Activated CD4-positive, alpha-beta T cell treated with anti-CD3 and anti-CD28 coated beads for 4 hours (primary cell): ENCODE data around the gene EPN1.

ENCODE experiments used
- DNase-seq, 2 donors: peaks; one replicate each; pipeline ENCODE4 v3.0.0-alpha.2; 2020

Gene EPN1

DNA sequence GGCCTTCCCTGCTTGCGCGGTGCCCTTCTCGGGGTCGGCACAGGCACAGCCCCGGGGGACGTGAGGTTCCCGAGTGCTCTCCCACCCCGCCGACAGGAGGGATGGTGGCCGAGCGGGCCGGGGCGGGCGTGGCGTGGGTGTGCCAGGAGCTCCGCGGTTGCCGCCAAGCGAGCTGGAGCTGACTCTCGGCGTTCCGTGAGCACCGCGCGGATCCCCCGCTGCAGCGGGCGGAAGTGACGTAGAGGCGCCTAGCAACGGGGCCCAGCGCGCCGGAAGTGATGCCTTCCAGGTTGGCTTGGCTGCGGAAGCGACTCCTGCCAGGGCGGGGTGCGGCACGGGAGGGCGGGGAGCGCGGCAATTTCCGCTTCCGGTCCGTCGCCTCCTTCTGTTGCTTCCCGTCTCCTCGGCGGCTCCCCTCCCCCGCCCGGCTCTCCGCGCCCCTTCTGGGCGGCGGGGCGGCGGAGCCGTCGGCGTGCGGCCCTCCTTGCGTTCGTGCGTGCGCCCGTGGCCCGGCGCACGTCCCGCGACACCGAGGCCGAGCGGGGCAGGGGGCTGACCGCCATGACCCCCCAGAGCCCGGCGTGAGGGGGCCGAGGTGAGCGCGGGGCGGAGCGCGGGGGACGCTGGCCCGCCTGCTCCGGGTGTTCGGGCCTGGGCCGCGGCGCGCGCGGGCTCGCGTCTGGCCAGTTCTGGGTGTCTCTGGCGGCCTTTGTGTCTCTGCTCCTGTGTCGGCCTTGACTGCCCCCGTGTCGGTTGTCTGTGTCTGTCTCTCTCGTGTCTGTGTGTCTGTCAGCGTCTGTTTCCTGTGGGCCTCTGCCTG, at the start of gene EPN1:
EPN1 (plus strand) TSS at position 386 of the 820 bp plus-strand sequence. CDS start 3,402 bp downstream, outside the sequence.
- DNase-seq: peak; percentile 97

DNA sequence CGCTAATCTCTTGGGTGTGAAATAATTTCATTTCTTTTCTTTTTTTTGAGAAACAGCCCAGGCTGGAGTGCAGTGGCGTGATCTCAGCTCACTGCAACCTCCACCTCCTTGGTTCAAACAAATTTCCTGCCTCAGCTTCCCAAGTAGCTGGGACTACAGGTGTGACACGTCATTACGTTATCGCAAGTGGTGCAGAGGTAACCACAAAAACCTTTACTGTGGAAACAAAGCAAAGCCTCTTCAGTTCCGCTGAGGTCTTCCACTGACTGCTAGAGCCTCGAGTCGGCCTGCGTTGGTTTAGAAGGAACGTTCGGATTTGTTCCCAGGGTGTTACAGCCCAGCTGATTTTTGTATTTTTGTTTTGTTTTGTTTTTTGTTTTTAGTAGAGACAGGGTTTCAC, 48.7 kb upstream of the EPN1 start:
- DNase-seq: peak; percentile 55 to 58

- DNase-seq: peak; percentile 87 to 92
Observed at GRCh38 chr19:55632463-55632834, 42.6 kb upstream of the EPN1 start.

DNA sequence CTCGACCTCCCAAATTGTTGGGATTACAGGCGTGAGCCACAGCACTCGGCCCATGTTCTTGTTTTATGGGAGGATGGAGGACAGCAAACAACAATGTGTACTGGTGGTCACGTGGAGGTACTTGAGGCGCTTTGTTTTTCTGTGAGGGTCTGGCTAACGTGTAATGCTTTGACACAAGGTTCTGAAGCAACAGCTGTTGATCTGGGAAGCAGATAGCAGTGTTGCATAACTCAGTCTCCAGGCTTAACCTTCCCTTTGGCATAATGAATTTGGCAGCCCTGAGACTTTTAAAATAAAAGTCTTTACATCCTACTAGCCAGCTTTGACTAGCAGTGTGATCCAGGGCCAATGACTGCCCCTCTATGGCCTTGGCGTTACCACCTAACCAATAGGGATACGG, 41.2 kb upstream of the EPN1 start:
- DNase-seq: no peak

DNA sequence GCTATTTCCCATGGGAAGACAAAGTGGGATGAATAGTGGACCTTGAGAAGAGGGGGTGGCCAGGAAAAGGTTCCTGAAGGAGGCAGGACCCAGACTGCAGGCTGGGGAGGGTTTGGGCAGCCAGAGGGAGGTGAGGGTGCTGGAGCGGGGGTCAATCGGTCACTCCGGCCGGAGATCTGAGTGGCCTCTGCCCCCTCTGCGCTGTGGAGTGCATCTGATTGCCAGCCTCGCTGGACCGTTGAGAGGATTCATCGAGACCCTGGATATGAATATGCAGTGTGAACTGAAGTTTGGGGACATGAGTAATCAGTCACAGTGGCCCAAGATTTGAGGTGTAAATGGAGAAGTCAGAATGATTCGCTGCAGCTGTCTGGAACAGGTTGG, 39.7 kb upstream of the EPN1 start:
- no peak for DNase-seq

- no peak for DNase-seq
Observed at GRCh38 chr19:55635856-55636440, 39.1 kb upstream of the EPN1 start.

DNA sequence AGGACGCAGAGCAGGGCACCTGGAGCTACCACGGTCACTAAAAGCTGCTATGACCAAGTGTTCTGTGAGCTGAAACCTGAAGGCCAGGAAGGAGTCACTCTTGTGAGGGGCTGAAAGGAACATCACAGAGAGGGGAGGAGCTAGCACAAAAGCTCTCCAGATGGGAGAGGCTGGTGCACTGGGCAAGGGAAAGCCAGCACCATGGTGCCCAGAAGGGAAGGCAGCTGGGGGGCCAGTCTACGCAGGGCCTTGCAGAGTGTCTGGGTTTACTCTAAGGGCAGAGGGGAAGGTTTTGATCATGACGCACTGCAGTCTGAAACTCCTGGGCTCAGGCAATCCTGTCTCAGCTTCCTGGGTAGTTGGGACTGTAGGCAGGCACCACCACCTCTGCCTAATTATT, 38.3 kb upstream of the EPN1 start:
- no peak for DNase-seq

DNA sequence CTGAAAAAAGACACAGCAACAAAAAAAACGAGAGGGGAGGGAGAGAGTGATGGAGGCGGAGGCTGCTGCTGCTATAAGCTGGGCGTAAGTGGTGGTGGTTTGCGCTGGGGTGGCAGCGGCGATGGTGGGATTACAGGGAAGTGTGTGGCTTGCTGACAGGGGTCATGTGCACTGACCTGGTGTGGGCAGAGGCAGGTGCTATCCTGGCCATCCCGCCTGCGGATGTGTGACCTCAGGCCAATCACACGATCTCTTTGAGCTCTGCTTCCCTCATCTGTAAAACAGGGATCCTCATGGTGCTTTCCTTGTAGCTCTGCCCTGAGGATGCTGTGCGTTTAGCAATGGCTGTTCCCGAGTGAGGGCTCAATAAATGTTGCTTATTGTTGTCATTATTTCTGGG, 37.5 kb upstream of the EPN1 start:
- no peak for DNase-seq

DNA sequence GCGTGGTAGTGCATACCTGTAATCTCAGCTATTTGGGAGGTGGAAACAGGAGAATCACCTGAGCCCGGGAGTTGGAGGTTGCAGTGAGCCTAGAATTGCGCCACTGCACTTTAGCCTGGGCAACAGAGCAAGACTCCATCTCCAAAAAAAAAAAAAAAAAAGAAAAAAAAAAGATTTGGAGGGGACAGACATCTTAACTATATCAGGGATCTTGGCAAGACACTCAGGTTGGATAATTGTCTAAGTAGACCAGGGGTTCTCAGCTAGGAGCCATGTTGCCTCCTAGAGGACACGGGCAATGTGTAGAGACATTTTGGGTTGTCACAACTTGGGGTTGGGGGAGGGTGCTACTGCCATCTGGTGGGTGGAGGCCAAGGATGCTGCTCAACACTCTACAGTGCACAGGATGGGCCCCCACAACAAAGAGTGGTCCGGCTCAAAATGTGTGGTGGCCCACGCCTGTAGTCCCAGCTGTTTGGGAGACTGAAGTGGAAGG, 36.1 kb upstream of the EPN1 start:
- peak; percentile 48 to 61 for DNase-seq

GRCh38 chr19:55640043-55640576, 34.9 kb upstream of the EPN1 start:
- DNase-seq: peak; percentile 72 to 76

DNA sequence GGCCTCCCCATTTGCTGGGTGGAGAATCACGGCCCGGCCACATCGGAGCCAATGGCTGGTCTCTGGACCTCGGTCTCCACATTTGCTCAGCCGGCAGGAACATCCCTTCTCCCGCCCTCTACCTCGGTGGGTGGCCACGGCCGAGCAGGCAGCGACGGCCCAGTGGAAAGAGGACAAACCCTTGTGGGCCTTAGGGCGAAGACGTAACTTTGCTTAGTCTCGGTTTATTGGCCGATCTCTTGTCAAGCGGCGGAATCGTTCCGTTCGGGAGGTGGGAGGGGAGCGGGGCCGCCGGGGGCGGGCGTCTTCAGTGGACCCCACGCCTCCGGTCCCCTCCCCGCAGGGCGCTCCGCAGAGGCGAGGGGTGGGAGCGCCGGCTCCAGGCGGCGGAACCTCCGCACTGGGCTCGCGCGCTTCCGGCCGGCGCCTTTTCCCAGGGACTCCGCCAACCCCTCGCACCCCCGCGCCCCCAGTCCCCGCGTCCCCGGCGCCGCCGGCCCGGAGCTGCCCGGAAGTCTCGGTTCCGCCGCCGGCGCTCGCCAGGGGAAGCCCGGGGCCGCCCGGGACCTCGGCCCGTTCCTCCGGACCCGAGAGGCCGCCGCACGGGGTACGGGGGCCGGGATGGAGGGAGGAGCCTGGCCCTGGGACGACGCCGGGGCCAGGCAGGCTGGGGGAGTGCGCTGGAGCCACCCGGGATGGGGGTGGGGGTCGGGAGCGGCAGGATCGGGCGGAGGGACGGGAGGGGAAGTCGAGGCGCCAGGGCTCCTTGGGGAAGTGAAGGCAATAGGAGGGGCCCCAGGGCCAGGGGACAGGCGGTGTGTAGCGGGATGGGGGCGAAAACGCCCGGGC, 34.2 kb upstream of the EPN1 start, which contains the start of gene ZNF580:
ZNF580 (plus strand) TSS at position 426 of the 849 bp plus-strand sequence. CDS start 1,507 bp downstream, outside the sequence.
- DNase-seq: peak; percentile 57 to 64

DNA sequence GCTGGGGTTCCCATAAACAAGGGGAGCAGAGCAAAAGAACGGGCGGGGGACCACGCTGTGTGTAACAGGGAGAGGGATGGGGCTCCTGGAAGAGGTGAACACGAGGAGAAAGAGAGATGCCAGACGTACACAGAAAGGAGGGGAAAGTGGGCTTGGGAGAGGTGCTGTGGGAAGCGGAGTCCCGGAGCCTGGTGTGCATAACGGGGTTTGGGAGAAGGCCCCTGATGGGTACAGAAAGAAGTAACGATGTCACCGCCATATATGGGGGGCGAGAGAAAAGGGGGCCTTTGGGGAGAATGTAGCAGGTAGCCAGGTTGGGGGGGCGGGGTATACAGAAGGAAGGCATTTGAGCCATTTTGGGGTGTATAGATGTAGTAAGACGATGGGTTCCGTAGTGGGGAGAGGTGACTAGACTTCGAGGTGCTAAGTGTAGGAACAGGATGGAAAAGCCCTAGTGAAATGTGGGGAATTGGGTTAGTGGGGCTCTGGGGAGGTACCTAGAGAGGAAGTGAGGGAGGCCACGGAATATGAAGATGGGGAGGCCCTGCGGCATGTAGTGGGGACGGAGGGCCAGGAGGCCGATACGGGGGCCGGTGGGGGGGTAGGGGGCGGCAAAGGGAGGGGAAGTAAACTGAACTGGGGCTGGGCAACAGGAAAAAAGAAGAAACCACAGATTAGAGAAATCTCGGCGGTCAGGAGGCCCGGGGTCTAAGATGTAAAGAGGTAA, 33.4 kb upstream of the EPN1 start:
- DNase-seq: peak; percentile 25 to 32

- peak in 1 of 2 donors; percentile 35 for DNase-seq
Observed at GRCh38 chr19:55642153-55643002, 32.6 kb upstream of the EPN1 start.

DNA sequence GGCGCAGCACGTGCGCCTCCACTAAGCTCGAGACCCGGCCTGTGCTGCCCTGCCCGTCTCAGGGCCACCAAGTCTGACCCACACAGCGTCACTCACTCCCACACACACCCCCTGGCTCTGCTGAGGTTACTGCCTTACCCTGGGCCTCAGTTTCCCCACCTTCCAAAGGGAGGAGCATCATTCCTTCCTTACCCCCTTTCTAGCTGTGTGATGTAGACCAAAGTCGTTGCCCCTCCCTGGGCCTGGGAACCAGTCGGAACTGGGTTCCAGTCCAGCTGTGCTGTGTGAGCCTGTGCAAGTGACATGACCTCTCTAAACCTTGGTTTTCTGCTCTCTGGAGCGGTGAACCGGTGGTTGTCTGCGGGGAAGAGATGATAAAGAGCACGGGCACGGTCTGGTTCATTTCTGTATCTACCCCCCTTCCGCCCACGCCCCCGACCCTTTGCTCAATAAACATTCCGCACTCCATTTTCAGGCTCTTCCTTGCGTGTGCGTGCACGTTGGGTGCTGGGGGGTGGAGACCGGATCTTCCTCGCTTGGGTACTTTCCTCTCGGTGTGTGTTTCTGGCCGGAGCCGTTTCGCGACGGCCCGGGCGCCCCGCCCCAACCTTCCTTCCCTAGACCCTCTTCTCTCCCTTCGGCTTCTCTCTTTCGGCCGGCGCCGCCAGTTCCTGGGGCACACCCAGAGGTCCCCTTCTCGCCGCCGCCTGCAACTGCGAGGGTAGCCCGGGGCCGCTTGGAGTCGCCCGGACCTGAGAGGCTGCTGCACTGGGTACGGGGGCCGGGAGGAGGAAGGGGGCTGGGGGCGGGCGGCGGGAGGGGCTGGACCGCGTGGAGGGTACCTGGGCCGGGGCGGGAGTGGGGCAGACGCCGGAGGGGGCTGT, 31.8 kb upstream of the EPN1 start, which contains the start of gene ZNF581:
ZNF581 (plus strand) TSS at position 647 of the 884 bp plus-strand sequence. CDS start 923 bp downstream, outside the sequence.
- peak; percentile 77 to 80 for DNase-seq

- no peak for DNase-seq
Observed at GRCh38 chr19:55643887-55644176, 31.2 kb upstream of the EPN1 start.

GRCh38 chr19:55644191-55644833, 30.7 kb upstream of the EPN1 start:
- DNase-seq: no peak

DNA sequence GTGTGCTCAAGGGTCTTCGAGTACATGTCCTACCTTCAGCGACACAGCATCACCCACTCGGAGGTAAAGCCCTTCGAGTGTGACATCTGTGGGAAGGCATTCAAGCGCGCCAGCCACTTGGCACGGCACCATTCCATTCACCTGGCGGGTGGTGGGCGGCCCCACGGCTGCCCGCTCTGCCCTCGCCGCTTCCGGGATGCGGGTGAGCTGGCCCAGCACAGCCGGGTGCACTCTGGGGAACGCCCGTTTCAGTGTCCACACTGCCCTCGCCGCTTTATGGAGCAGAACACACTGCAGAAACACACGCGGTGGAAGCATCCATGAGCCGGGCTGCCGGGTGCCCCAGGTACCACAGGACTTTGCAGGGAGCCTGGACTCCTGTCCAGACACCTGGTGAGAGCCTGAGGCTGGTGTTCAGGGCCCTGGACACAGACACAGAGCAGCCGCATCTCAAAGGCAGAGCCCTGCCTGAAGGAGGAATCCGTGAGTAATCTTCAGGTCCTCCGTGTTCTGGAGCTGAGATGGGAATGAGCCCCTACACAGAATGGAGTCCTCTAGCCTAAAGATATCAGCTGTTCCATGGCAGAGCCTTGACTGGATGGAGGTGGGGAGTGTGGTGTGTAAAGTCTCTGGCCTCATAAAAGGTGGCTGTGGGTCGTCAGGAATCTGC, 30.0 kb upstream of the EPN1 start:
- no peak for DNase-seq

GRCh38 chr19:55645512-55645881, 29.5 kb upstream of the EPN1 start:
- no peak for DNase-seq
